ENCODE results near the gene ABCD1. TPM values are rescaled to one million over a fixed set of nuclear protein-coding genes. Genes with fewer than 3 reads are reported as not detected.

The ABCD1 gene
- total RNA-seq, 6 experiments from 2014 or later, result 8.0 to 20.8 (median 10.9) TPM

GRCh38 chrX:153707406-153707805, 17.2 kb upstream of the ABCD1 start:
- H3K27me3 ChIP-seq, result no peaks in the 10 kb centered on the region
- H3K4me1 ChIP-seq, result no peaks in the 10 kb centered on the region
- no peak for DNase-seq
- no peak for TF ChIP-seq POLR2A (IDR thresholded peaks at IDR 0.05)
- TF ChIP-seq, protein P1, sequence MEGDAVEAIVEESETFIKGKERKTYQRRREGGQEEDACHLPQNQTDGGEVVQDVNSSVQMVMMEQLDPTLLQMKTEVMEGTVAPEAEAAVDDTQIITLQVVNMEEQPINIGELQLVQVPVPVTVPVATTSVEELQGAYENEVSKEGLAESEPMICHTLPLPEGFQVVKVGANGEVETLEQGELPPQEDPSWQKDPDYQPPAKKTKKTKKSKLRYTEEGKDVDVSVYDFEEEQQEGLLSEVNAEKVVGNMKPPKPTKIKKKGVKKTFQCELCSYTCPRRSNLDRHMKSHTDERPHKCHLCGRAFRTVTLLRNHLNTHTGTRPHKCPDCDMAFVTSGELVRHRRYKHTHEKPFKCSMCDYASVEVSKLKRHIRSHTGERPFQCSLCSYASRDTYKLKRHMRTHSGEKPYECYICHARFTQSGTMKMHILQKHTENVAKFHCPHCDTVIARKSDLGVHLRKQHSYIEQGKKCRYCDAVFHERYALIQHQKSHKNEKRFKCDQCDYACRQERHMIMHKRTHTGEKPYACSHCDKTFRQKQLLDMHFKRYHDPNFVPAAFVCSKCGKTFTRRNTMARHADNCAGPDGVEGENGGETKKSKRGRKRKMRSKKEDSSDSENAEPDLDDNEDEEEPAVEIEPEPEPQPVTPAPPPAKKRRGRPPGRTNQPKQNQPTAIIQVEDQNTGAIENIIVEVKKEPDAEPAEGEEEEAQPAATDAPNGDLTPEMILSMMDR (IDR thresholded peaks at IDR 0.05), result no peak
- 85% methylated on average over 4 of the region's 6 CpGs for WGBS (ENCODE audit: insufficient coverage, low coverage, low lambda C conversion rate, missing lambda C conversion rate)
- H3K4me3 ChIP-seq, result no peak overlapping the region
- peaks cover 0 to 2% (median under 1%) of the 10 kb centered on the region in 4 donors for H3K36me3 ChIP-seq
- intact Hi-C loops (cut with DNase I), result no loop called here
- ATAC-seq, result no peak
- H3K9me3 ChIP-seq, result no peaks in the 10 kb centered on the region
- no peak overlapping the region for H3K27ac ChIP-seq

DNA sequence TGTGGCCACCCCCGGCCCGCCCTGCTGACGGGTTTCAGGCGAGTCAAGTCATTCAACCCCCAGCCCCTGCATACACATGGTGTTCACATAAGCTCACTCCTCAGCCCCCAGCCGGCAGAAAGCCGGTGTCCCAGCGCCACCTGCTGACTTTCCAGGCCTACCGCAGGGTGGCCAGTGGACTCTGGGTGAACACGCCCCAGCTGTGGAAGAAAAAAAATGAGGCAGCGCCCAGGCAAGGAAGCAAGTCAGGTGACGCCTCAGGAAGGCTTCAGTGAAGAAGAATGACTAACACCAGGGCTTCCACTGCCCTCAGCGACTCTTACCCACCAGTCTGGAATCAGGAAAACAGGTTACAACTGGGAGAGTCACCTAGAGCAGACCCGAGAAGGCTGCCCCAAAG, 16.2 kb upstream of the ABCD1 start:
- TF ChIP-seq POLR2A (IDR thresholded peaks at IDR 0.05), result no peak
- TF ChIP-seq, protein P1 (IDR thresholded peaks at IDR 0.05), result peak; percentile 36 to 53 (median 48)
- Histone ChIP-seq H3K4me1 (no peaks in the 10 kb centered on the region), H3K4me3 (no peak overlapping the region), H3K27ac (no peak overlapping the region), H3K9me3 (no peaks in the 10 kb centered on the region), H3K27me3 (no peaks in the 10 kb centered on the region), H3K36me3 (peaks cover 0 to under 1% (median 0%) of the 10 kb centered on the region in 4 donors)
- ATAC-seq (peak; percentile 59 to 80 (median 70)), DNase-seq (peak in 1 of 3 donors; percentile 62)
- WGBS (ENCODE audit: insufficient coverage, low coverage, low lambda C conversion rate, missing lambda C conversion rate), result 22% methylated on average over 10 of the region's 13 CpGs
- intact Hi-C loops (cut with DNase I), result no loop called here

GRCh38 chrX:153709726-153710674, 14.7 kb upstream of the ABCD1 start:
- no peaks in the 10 kb centered on the region for H3K4me1 ChIP-seq
- H3K36me3 ChIP-seq, result peaks cover 0 to 7% (median 3%) of the 10 kb centered on the region in 4 donors
- ATAC-seq, result no peak
- no peaks in the 10 kb centered on the region for H3K9me3 ChIP-seq
- intact Hi-C loops (cut with DNase I), result no loop called here
- TF ChIP-seq, protein P1 (IDR thresholded peaks at IDR 0.05), result no peak
- TF ChIP-seq POLR2A (IDR thresholded peaks at IDR 0.05), result no peak
- no peak overlapping the region for H3K4me3 ChIP-seq
- no peaks in the 10 kb centered on the region for H3K27me3 ChIP-seq
- WGBS (ENCODE audit: insufficient coverage, low coverage, low lambda C conversion rate, missing lambda C conversion rate), result 80% methylated on average over 15 of the region's 27 CpGs
- H3K27ac ChIP-seq, result no peak overlapping the region
- no peak for DNase-seq

- TF ChIP-seq, protein P1 (IDR thresholded peaks at IDR 0.05), result no peak
- TF ChIP-seq POLR2A (IDR thresholded peaks at IDR 0.05), result no peak
- no peaks in the 10 kb centered on the region for H3K4me1 ChIP-seq
- ATAC-seq (peak in 1 of 4 donors; percentile 11), DNase-seq (no peak)
- no peak overlapping the region for H3K27ac ChIP-seq
- 62% methylated on average over 2 of the region's 3 CpGs for WGBS (ENCODE audit: insufficient coverage, low coverage, low lambda C conversion rate, missing lambda C conversion rate)
- no peak overlapping the region for H3K4me3 ChIP-seq
- H3K9me3 ChIP-seq, result no peaks in the 10 kb centered on the region
- intact Hi-C loops (cut with DNase I), result no loop called here
- H3K36me3 ChIP-seq, result peaks cover 0 to 13% (median 5%) of the 10 kb centered on the region in 4 donors
- H3K27me3 ChIP-seq, result no peaks in the 10 kb centered on the region
These were observed 10.4 kb upstream of the ABCD1 start for GRCh38 chrX:153714256-153714655.
